Measurements from ENCODE around the gene AADACL3.

The AADACL3 gene

GRCh38 chr1:12734651-12735050 lies 18.7 kb downstream of the AADACL3 start:
- intact Hi-C loops (cut with micrococcal nuclease) = no loop called here
- H3K27me3 Mint-ChIP-seq = peaks cover 23% of the 10 kb centered on the region
- H3K36me3 Mint-ChIP-seq (ENCODE audit: low read depth) = no peaks in the 10 kb centered on the region
- no peak overlapping the region for H3K27ac Mint-ChIP-seq
- no peaks in the 10 kb centered on the region for H3K4me1 Mint-ChIP-seq (ENCODE audit: low read depth)
- H3K9me3 Mint-ChIP-seq = peaks cover 10% of the 10 kb centered on the region
- H3K4me3 Mint-ChIP-seq = no peak overlapping the region

DNA sequence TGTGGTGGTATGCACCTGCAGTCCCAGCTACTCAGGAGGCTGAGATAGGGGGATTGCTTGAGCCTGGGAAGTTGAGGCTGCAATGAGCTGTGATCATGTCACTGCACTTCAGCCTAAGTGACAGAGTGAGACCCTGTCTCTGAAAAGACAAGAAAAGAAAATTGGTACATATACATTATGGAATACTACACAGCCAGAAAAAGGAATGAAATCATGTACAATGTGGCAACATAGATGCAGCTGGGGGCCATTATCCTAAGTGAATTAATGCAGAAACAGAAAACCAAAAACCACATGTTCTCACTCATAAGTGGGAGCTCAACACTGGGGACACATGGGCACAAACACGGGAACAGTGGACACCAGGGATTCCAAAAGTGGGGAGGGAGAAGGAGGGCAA lies 23.0 kb downstream of the AADACL3 start:
- Mint-ChIP-seq H3K4me1 (ENCODE audit: low read depth) (no peaks in the 10 kb centered on the region), H3K27me3 (peaks cover 17% of the 10 kb centered on the region), H3K9me3 (no peaks in the 10 kb centered on the region)

GRCh38 chr1:12739613-12740012 lies 23.7 kb downstream of the AADACL3 start:
- intact Hi-C loops (cut with micrococcal nuclease) = no loop called here
- Mint-ChIP-seq H3K9me3 (no peaks in the 10 kb centered on the region), H3K4me3 (no peak overlapping the region), H3K27ac (no peak overlapping the region), H3K27me3 (peaks cover 16% of the 10 kb centered on the region), H3K4me1 (ENCODE audit: low read depth) (no peaks in the 10 kb centered on the region), H3K36me3 (ENCODE audit: low read depth) (no peaks in the 10 kb centered on the region)

More for the DNA sequence above, 23.0 kb downstream of the AADACL3 start:
- Mint-ChIP-seq H3K27ac (no peak overlapping the region), H3K4me3 (no peak overlapping the region), H3K36me3 (ENCODE audit: low read depth) (no peaks in the 10 kb centered on the region)
- intact Hi-C loops (cut with micrococcal nuclease) = no loop called here

GRCh38 chr1:12741946-12742345 lies 26.0 kb downstream of the AADACL3 start:
- Mint-ChIP-seq H3K36me3 (ENCODE audit: low read depth) (no peaks in the 10 kb centered on the region), H3K4me3 (no peak overlapping the region), H3K27me3 (peaks cover 7% of the 10 kb centered on the region), H3K4me1 (ENCODE audit: low read depth) (no peaks in the 10 kb centered on the region), H3K27ac (no peak overlapping the region), H3K9me3 (no peaks in the 10 kb centered on the region)
- intact Hi-C loops (cut with micrococcal nuclease) = no loop called here

DNA sequence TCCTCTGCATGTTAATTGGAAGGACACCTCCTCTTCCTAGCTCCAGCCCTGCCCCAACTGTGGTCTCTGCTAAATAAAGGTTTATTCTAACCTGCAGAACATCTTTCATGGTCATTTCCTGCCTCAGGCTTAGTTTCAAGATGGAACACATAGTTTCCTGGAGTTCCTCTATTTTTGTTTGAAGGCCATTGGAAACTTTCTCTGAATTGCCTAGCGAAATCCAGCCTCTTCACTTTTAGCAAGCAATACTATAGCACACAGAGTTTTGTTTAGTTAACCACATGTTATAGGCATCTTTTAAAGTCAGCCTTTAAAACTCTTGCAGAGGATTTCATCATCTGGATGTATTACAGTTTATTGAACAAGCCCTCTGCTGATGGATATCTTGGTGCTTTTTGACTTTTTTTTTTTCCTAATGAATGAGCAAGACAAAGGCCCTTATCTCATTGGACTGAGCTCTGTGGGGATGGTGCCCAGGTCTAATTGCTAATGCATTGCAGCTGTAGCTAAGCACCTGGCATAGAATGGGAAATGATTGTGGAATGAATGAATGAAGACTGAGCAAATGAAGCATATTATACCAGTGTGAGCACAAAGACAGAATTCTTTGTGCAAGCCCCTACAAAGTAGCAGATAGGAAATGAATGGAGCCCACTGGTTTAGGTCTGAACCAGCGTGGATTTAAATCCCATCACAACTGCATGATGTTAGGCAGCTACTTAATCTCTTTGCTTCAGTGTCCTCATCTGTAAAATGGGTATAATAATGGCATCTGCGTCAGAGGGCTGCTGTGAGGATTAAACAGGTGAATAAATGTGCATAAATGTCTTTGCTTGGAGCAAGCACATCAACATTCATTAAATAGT lies 29.4 kb downstream of the AADACL3 start:
- no peak overlapping the region for H3K27ac Mint-ChIP-seq
- H3K36me3 Mint-ChIP-seq (ENCODE audit: low read depth) = no peaks in the 10 kb centered on the region
- peaks cover 21% of the 10 kb centered on the region for H3K9me3 Mint-ChIP-seq
- peaks cover 5% of the 10 kb centered on the region for H3K27me3 Mint-ChIP-seq
- intact Hi-C loops (cut with micrococcal nuclease) = no loop called here
- H3K4me1 Mint-ChIP-seq (ENCODE audit: low read depth) = no peaks in the 10 kb centered on the region
- H3K4me3 Mint-ChIP-seq = no peak overlapping the region

- no peak within 1 kb of the TSS for H3K4me3 Mint-ChIP-seq
- H3K27ac Mint-ChIP-seq = no peak within 1 kb of the TSS
- H3K9me3 Mint-ChIP-seq = peaks cover 21% of the 10 kb centered on the region
- H3K4me1 Mint-ChIP-seq (ENCODE audit: low read depth) = no peaks in the 10 kb centered on the region
- H3K27me3 Mint-ChIP-seq = peaks cover 5% of the 10 kb centered on the region
- intact Hi-C loops (cut with micrococcal nuclease) = no loop called here
- H3K36me3 Mint-ChIP-seq (ENCODE audit: low read depth) = no peaks in the 10 kb centered on the region
Observed at GRCh38 chr1:12745992-12746323, 30.0 kb downstream of the AADACL3 start, which contains the start of gene CFAP107. Gene CFAP107, plus strand, starts transcription at chr1:12746200. Its CDS starts 231 bp downstream, at chr1:12746431.

DNA sequence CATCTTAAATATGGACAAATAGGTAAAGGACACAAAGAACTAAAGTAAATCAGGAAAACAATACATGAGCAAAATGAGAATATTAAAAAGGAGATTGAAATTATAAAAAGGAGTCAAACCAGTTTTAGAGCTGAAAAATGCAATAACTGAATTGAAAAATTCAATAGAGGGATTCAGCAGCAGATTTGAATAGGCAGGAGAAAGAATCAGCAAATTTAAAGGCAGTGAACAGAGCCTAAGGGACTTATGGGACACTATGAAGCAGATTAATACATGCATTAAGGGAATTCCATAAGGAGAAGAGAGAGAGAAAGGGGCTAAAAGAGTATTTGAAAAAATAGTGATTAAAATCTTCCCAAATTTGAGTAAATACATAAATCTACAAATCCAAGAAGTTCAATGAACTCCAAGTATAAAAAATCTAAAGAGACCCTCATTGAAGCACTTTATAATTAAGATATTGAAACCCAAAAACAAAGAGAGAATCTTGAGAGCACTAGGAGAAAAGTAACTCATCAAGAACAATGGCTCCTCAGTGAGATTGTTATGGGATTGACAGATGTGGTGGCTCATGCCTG lies 33.0 kb downstream of the AADACL3 start:
- intact Hi-C loops (cut with micrococcal nuclease) = no loop called here
- Mint-ChIP-seq H3K4me1 (ENCODE audit: low read depth) (no peaks in the 10 kb centered on the region), H3K27ac (no peak overlapping the region), H3K9me3 (peaks cover 21% of the 10 kb centered on the region), H3K4me3 (no peak overlapping the region), H3K36me3 (ENCODE audit: low read depth) (no peaks in the 10 kb centered on the region), H3K27me3 (peaks cover 6% of the 10 kb centered on the region)

- H3K4me3 Mint-ChIP-seq = no peak overlapping the region
- peaks cover 14% of the 10 kb centered on the region for H3K27me3 Mint-ChIP-seq
- H3K9me3 Mint-ChIP-seq = no peaks in the 10 kb centered on the region
- no peaks in the 10 kb centered on the region for H3K4me1 Mint-ChIP-seq (ENCODE audit: low read depth)
- intact Hi-C loops (cut with micrococcal nuclease) = no loop called here
- H3K27ac Mint-ChIP-seq = no peak overlapping the region
- H3K36me3 Mint-ChIP-seq (ENCODE audit: low read depth) = no peaks in the 10 kb centered on the region
Observed at GRCh38 chr1:12754738-12755137, 38.8 kb downstream of the AADACL3 start.

DNA sequence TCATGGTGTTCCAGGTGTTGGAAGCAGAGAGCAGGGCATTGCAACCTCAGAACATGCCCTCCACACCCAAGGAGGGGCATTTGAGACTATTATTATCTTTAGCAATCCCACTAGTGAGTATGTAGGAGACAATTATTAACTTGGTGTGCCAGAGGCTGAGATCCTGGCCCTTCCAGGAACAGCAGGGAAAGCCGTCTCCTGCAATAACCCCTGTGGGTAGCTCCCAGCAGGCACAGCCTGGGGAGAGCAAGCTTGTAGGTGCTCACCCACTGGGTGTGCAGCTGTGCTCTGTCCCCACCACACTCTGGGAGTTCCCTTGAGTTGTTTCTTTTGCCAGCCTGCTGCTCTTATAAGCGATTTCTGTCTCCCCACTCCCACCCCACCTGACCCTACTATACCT lies 40.4 kb downstream of the AADACL3 start:
- Mint-ChIP-seq H3K27ac (no peak overlapping the region), H3K4me3 (no peak overlapping the region), H3K27me3 (peaks cover 12% of the 10 kb centered on the region)

GRCh38 chr1:12756768-12757413 lies 41.0 kb downstream of the AADACL3 start:
- Mint-ChIP-seq H3K4me3 (no peak overlapping the region), H3K4me1 (ENCODE audit: low read depth) (no peaks in the 10 kb centered on the region), H3K27me3 (peaks cover 10% of the 10 kb centered on the region), H3K36me3 (ENCODE audit: low read depth) (no peaks in the 10 kb centered on the region), H3K9me3 (no peaks in the 10 kb centered on the region), H3K27ac (no peak overlapping the region)
- intact Hi-C loops (cut with micrococcal nuclease) = no loop called here

More for the DNA sequence above, 40.4 kb downstream of the AADACL3 start:
- intact Hi-C loops (cut with micrococcal nuclease) = no loop called here
- Mint-ChIP-seq H3K9me3 (no peaks in the 10 kb centered on the region), H3K36me3 (ENCODE audit: low read depth) (no peaks in the 10 kb centered on the region), H3K4me1 (ENCODE audit: low read depth) (no peaks in the 10 kb centered on the region)

- Mint-ChIP-seq H3K9me3 (no peaks in the 10 kb centered on the region), H3K27ac (no peak overlapping the region), H3K27me3 (peaks cover 10% of the 10 kb centered on the region), H3K4me1 (ENCODE audit: low read depth) (no peaks in the 10 kb centered on the region), H3K36me3 (ENCODE audit: low read depth) (no peaks in the 10 kb centered on the region), H3K4me3 (no peak overlapping the region)
- intact Hi-C loops (cut with micrococcal nuclease) = no loop called here
Observed at GRCh38 chr1:12757836-12758235, 41.9 kb downstream of the AADACL3 start.

DNA sequence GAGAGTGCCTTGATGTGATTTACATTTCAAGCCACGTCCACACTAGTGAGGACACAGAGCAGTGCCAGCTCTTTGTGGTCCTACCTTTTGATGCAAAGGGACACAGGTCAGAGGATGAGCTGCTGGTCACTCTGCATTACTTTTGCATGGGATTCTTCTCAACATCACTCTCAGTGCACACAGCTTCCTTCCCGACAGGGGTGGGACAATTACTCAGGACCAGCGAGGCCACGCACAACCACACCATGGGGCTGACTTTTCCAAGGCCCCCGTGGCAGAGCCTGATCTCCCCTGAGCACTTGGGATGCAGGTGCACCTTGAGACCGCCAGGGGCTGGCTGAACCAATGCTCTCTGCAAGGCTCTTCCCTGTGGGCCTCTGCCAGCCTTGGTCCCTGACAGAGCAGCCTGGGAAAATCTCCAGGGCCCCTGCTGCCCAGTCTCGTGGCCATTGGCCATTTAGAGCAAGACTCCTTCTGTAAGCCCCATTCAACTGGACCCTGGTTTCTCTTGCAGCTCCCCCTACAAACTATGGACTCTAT lies 44.4 kb downstream of the AADACL3 start:
- no peaks in the 10 kb centered on the region for H3K36me3 Mint-ChIP-seq (ENCODE audit: low read depth)
- H3K4me1 Mint-ChIP-seq (ENCODE audit: low read depth) = no peaks in the 10 kb centered on the region
- H3K27me3 Mint-ChIP-seq = peaks cover 8% of the 10 kb centered on the region
- no peak overlapping the region for H3K4me3 Mint-ChIP-seq
- no peak overlapping the region for H3K27ac Mint-ChIP-seq
- intact Hi-C loops (cut with micrococcal nuclease) = no loop called here
- no peaks in the 10 kb centered on the region for H3K9me3 Mint-ChIP-seq

- Mint-ChIP-seq H3K4me3 (no peak overlapping the region), H3K27me3 (peaks cover 9% of the 10 kb centered on the region), H3K36me3 (ENCODE audit: low read depth) (no peaks in the 10 kb centered on the region), H3K4me1 (ENCODE audit: low read depth) (no peaks in the 10 kb centered on the region), H3K9me3 (no peaks in the 10 kb centered on the region), H3K27ac (no peak overlapping the region)
- intact Hi-C loops (cut with micrococcal nuclease) = no loop called here
Observed at GRCh38 chr1:12761781-12762180, 45.9 kb downstream of the AADACL3 start.

- H3K27me3 Mint-ChIP-seq = peaks cover 7% of the 10 kb centered on the region
- no peaks in the 10 kb centered on the region for H3K36me3 Mint-ChIP-seq (ENCODE audit: low read depth)
- no peaks in the 10 kb centered on the region for H3K9me3 Mint-ChIP-seq
- no peak overlapping the region for H3K4me3 Mint-ChIP-seq
- no peak overlapping the region for H3K27ac Mint-ChIP-seq
- intact Hi-C loops (cut with micrococcal nuclease) = no loop called here
- no peaks in the 10 kb centered on the region for H3K4me1 Mint-ChIP-seq (ENCODE audit: low read depth)
Observed at GRCh38 chr1:12762766-12763165, 46.9 kb downstream of the AADACL3 start.

All from dendritic cell treated with granulocyte-macrophage colony-stimulating factor and Interleukin-4, amounts not matched to agents 40 ng/mL and 50 ng/mL, for 4 days (primary cell).